Measurements from ENCODE around the gene PRKD2. TPM values are rescaled to one million over a fixed set of nuclear protein-coding genes. Genes with fewer than 3 reads are reported as not detected.

The PRKD2 gene
- total and polyA plus RNA-seq, 2 donors (not counting 1 experiment from before 2014, with no cell fraction given): 8.1 to 11.6 TPM

GRCh38 chr19:46755853-46756543 is 39.1 kb upstream of the PRKD2 start:
- no peaks in the 10 kb centered on the region for H4K20me1 ChIP-seq (ENCODE audit: control insufficient read depth, extremely low read depth, insufficient read depth, low read length)
- peaks cover 14% of the 10 kb centered on the region for H3K4me1 ChIP-seq (ENCODE audit: control insufficient read depth, extremely low read depth, insufficient read depth, low read length)
- no peak for DNase-seq (ENCODE audit: low read depth in 2 of 2)
- TF ChIP-seq EZH2 (IDR thresholded peaks at IDR 0.05; ENCODE audit: low read length, missing control alignments): no peak
- TF ChIP-seq CTCF (conservative IDR thresholded peaks at IDR 0.05 in 1 of 2, IDR thresholded peaks at IDR 0.05 in 1 of 2; ENCODE audit: low read depth in 1 of 2, low read length in 2 of 2): no peak
- H3K27me3 ChIP-seq (ENCODE audit: control insufficient read depth, insufficient read depth, low read length): no peaks in the 10 kb centered on the region
- no peak overlapping the region for H3K4me2 ChIP-seq (ENCODE audit: extremely low read depth, insufficient read depth, low read length)
- H3K9ac ChIP-seq (ENCODE audit: insufficient read depth, low read length): no peak overlapping the region
- no peaks in the 10 kb centered on the region for H3K9me3 ChIP-seq (ENCODE audit: control insufficient read depth, insufficient read depth, low read depth, low read length)
- H3K79me2 ChIP-seq (ENCODE audit: control insufficient read depth, insufficient read depth, low read length): no peaks in the 10 kb centered on the region
- H3K36me3 ChIP-seq (ENCODE audit: control insufficient read depth, insufficient read depth, low read length): peaks cover 10% of the 10 kb centered on the region
- H3K27ac ChIP-seq (ENCODE audit: insufficient read depth, low read length): no peak overlapping the region
- H2AFZ ChIP-seq (ENCODE audit: low read length): no peak overlapping the region
- no peak overlapping the region for H3K4me3 ChIP-seq (replicated peaks in 1 of 4; ENCODE audit: control extremely low read depth in 1 of 4, insufficient read depth in 1 of 4, low read depth in 3 of 4, low read length in 4 of 4)

DNA sequence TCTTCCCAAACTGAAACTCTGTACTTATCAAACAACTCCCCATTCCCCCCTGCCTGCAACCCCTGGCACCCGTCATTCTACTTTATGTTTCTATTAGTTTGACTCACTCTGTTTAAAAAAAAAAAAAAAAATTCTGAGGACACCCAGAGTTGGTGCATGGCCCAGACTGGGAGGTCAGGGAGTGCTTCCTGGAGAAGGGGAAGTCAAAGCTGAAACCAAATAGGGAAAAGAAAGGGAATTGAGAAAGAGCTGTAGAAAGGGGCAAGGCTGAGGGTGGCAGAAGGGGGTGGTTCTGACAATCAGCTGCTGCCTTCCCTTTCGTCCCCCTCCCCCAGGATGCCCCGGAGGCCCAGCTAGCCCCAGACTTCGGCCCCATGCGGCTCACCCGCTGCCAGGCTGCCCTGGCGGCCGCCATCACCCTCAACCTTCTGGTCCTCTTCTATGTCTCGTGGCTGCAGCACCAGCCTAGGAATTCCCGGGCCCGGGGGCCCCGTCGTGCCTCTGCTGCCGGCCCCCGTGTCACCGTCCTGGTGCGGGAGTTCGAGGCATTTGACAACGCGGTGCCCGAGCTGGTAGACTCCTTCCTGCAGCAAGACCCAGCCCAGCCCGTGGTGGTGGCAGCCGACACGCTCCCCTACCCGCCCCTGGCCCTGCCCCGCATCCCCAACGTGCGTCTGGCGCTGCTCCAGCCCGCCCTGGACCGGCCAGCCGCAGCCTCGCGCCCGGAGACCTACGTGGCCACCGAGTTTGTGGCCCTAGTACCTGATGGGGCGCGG is 38.4 kb upstream of the PRKD2 start:
- no peak overlapping the region for H2AFZ ChIP-seq (ENCODE audit: low read length)
- no peak overlapping the region for H3K9ac ChIP-seq (ENCODE audit: insufficient read depth, low read length)
- peak; percentile 26 to 88 for DNase-seq (ENCODE audit: low read depth in 2 of 2)
- no peak overlapping the region for H3K27ac ChIP-seq (ENCODE audit: insufficient read depth, low read length)
- no peaks in the 10 kb centered on the region for H3K79me2 ChIP-seq (ENCODE audit: control insufficient read depth, insufficient read depth, low read length)
- no peaks in the 10 kb centered on the region for H3K27me3 ChIP-seq (ENCODE audit: control insufficient read depth, insufficient read depth, low read length)
- peaks cover 9% of the 10 kb centered on the region for H3K4me1 ChIP-seq (ENCODE audit: control insufficient read depth, extremely low read depth, insufficient read depth, low read length)
- H3K4me3 ChIP-seq (replicated peaks in 1 of 4; ENCODE audit: control extremely low read depth in 1 of 4, insufficient read depth in 1 of 4, low read depth in 3 of 4, low read length in 4 of 4): no peak overlapping the region
- H3K4me2 ChIP-seq (ENCODE audit: extremely low read depth, insufficient read depth, low read length): no peak overlapping the region
- no peaks in the 10 kb centered on the region for H3K9me3 ChIP-seq (ENCODE audit: control insufficient read depth, insufficient read depth, low read depth, low read length)
- peaks cover 10% of the 10 kb centered on the region for H3K36me3 ChIP-seq (ENCODE audit: control insufficient read depth, insufficient read depth, low read length)
- H4K20me1 ChIP-seq (ENCODE audit: control insufficient read depth, extremely low read depth, insufficient read depth, low read length): no peaks in the 10 kb centered on the region
- TF ChIP-seq CTCF (conservative IDR thresholded peaks at IDR 0.05 in 1 of 2, IDR thresholded peaks at IDR 0.05 in 1 of 2; ENCODE audit: low read depth in 1 of 2, low read length in 2 of 2) (no peak), EZH2 (IDR thresholded peaks at IDR 0.05; ENCODE audit: low read length, missing control alignments) (no peak)

DNA sequence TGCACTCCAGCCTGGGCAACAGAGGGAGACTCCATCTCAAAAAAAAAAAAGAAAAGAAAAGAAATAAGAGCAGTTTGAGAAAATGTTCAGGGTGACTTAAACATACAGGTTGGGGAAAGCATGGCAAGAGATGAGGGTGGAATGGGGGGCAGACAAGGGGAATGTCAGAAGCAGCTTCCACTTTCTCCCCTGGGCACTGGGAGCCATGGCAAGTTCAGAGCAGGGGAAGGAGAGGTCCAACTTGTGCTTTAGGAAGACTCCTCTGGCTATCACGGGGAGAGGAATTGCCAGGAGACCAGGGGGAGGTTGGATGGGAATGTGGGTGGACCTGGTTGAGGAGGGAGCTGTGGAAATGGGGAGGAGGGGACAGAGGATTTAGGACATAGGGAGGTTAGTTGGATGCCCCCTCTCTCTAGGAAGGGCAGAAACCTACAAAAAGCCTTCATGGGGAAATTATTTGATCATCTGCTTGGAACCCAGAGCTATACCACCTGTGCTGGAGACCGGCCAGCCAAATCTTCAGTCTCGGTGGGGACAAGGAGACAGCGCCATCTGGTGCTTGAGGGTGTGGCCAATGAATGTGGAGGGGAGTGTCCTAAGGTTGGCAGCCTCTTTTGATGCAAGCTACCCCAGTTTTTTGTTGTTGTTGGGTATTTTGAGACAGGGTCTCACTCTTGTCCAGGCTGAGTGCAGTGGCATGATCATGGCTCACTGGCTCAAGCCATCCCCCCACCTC is 36.7 kb upstream of the PRKD2 start:
- Histone ChIP-seq H3K9me3 (ENCODE audit: control insufficient read depth, insufficient read depth, low read depth, low read length) (no peaks in the 10 kb centered on the region), H3K79me2 (ENCODE audit: control insufficient read depth, insufficient read depth, low read length) (no peaks in the 10 kb centered on the region), H3K9ac (ENCODE audit: insufficient read depth, low read length) (no peak overlapping the region), H3K4me1 (ENCODE audit: control insufficient read depth, extremely low read depth, insufficient read depth, low read length) (peaks cover 5% of the 10 kb centered on the region), H3K4me2 (ENCODE audit: extremely low read depth, insufficient read depth, low read length) (no peak overlapping the region), H3K27me3 (ENCODE audit: control insufficient read depth, insufficient read depth, low read length) (no peaks in the 10 kb centered on the region), H4K20me1 (ENCODE audit: control insufficient read depth, extremely low read depth, insufficient read depth, low read length) (no peaks in the 10 kb centered on the region), H3K27ac (ENCODE audit: insufficient read depth, low read length) (no peak overlapping the region), H3K36me3 (ENCODE audit: control insufficient read depth, insufficient read depth, low read length) (peaks cover 10% of the 10 kb centered on the region), H3K4me3 (replicated peaks in 1 of 4; ENCODE audit: control extremely low read depth in 1 of 4, insufficient read depth in 1 of 4, low read depth in 3 of 4, low read length in 4 of 4) (no peak overlapping the region), H2AFZ (ENCODE audit: low read length) (no peak overlapping the region)
- TF ChIP-seq CTCF (conservative IDR thresholded peaks at IDR 0.05 in 1 of 2, IDR thresholded peaks at IDR 0.05 in 1 of 2; ENCODE audit: low read depth in 1 of 2, low read length in 2 of 2) (peak in 1 of 2 donors; percentile 42), EZH2 (IDR thresholded peaks at IDR 0.05; ENCODE audit: low read length, missing control alignments) (no peak)
- DNase-seq (ENCODE audit: low read depth in 2 of 2): no peak

All from fibroblast of lung (primary cell).